ENCODE data around the gene GPBAR1. TPM values are rescaled to one million over a fixed set of nuclear protein-coding genes. Genes with fewer than 3 reads are reported as not detected.

The GPBAR1 gene
- total and polyA plus RNA-seq, 2 of the 8 experiments (the other 6 are each of a cell fraction or from before 2014, with no cell fraction given): 0.32 to 0.59 TPM

- Histone ChIP-seq H4K8ac (ENCODE audit: extremely low read depth, insufficient read depth, low read length) (no peak overlapping the region), H2AK5ac (ENCODE audit: low read depth, low read length) (no peak overlapping the region), H4K20me1 (replicated peaks in 1 of 2; ENCODE audit: control insufficient read depth in 1 of 2, insufficient read depth in 2 of 2, low read length in 2 of 2) (peaks cover 0 to 9% of the 10 kb centered on the region in 2 experiments), H3K23ac (ENCODE audit: insufficient read length) (no peak overlapping the region), H3K56ac (replicated peaks; ENCODE audit: insufficient read length, low read depth, low read length) (no peak overlapping the region), H3K4me2 (ENCODE audit: insufficient read depth in 1 of 2, low read depth in 2 of 2, low read length in 2 of 2) (peak overlapping the region in 1 of 2 experiments; percentile 46; a peak in 2 of 4 replicates), H3K4me3 (ENCODE audit: extremely low read depth in 1 of 4, insufficient read depth in 2 of 4, low read depth in 3 of 4, low read length in 4 of 4) (no peak overlapping the region), H3K79me2 (ENCODE audit: control insufficient read depth in 1 of 2, insufficient read depth in 2 of 2, low read length in 2 of 2) (no peaks in the 10 kb centered on the region), H2BK20ac (ENCODE audit: low read length) (no peak overlapping the region), H3K27me3 (replicated peaks in 1 of 4; ENCODE audit: control insufficient read depth in 3 of 4, extremely low read depth in 1 of 4, insufficient read depth in 3 of 4, low read length in 3 of 4) (no peaks in the 10 kb centered on the region), H3K18ac (ENCODE audit: extremely low read depth, low read length) (no peak overlapping the region), H2BK15ac (ENCODE audit: low read length) (peak overlapping the region; percentile 3; the same call in 1 of the 2 replicates), H3K23me2 (ENCODE audit: low read depth, low read length) (no peaks in the 10 kb centered on the region), H3K9me3 (ENCODE audit: insufficient read depth in 2 of 2, low read depth in 1 of 2, low read length in 1 of 2) (no peaks in the 10 kb centered on the region), H2BK12ac (ENCODE audit: low read depth, low read length) (0 out of 2 replicates have a peak overlapping the region, but pooled peaks have one; percentile 1), H2AFZ (ENCODE audit: low read length) (no peak overlapping the region), H3K9ac (replicated peaks in 1 of 4; ENCODE audit: extremely low read depth in 1 of 4, low read depth in 3 of 4, low read length in 3 of 4) (no peak overlapping the region), H3K79me1 (ENCODE audit: low read depth, low read length) (no peaks in the 10 kb centered on the region), H3K4me1 (replicated peaks in 1 of 4; ENCODE audit: control insufficient read depth in 3 of 4, insufficient read depth in 4 of 4, low read length in 3 of 4) (peaks cover 3 to 22% (median 15%) of the 10 kb centered on the region in 4 experiments), H4K5ac (ENCODE audit: insufficient read length, low read depth, low read length) (no peak overlapping the region), H2BK5ac (ENCODE audit: low read depth, low read length) (no peak overlapping the region), H3K4ac (replicated peaks; ENCODE audit: insufficient read length, low read depth, low read length) (no peak overlapping the region), H3K36me3 (ENCODE audit: control insufficient read depth in 2 of 4, insufficient read depth in 4 of 4, low read length in 3 of 4) (peaks cover 4 to 26% (median 10%) of the 10 kb centered on the region in 4 experiments; a peak in 7 of 8 replicates), H2BK120ac (replicated peaks; ENCODE audit: low read depth, low read length) (no peak overlapping the region), H3K14ac (ENCODE audit: insufficient read length) (no peak overlapping the region), H3K27ac (ENCODE audit: low read depth, low read length) (no peak overlapping the region), H4K91ac (replicated peaks; ENCODE audit: insufficient read length, low read length) (no peak overlapping the region)
- 86% methylated on average over 5 of the region's 5 CpGs; no CpG with 5 or more reads in 1 of the 2 experiments for WGBS, 2 experiments (ENCODE audit: extremely low coverage in 1 of 2, insufficient coverage in 1 of 2, insufficient read length in 1 of 2, insufficient replicate concordance in 2 of 2, low coverage in 1 of 2, low lambda C conversion rate in 2 of 2, missing lambda C conversion rate in 1 of 2)
- CTCF ChIA-PET (ENCODE audit: partially characterized antibody): interaction anchor here (1.2 to 9.0 kb wide), 7 partner anchors 13 to 134 kb away, joined by 3 to 81 read pairs (median 4); partner anchors contain the start of genes AAMP and PNKD
- FAIRE-seq: no peak
- POLR2A ChIA-PET (ENCODE audit: partially characterized antibody): interaction anchor here (0.8 to 3.7 kb wide), 5 partner anchors 7 to 31 kb away, joined by 3 to 29 read pairs (median 4); partner anchors contain the start of genes AAMP and PNKD
- no peak for DNase-seq (ENCODE audit: low read depth in 1 of 2, low spot score in 2 of 2)
- TF ChIP-seq CBX8 (IDR thresholded peaks at IDR 0.05; ENCODE audit: borderline replicate concordance, low read depth, low read length): no peak
- TF ChIP-seq USF2 (IDR thresholded peaks at IDR 0.05; ENCODE audit: low read length): no peak
- no peak for TF ChIP-seq CHD2 (IDR thresholded peaks at IDR 0.05; ENCODE audit: low read length)
- no peak for TF ChIP-seq CREB1 (IDR thresholded peaks at IDR 0.05)
- no peak for TF ChIP-seq GTF2F1 (IDR thresholded peaks at IDR 0.05; ENCODE audit: borderline replicate concordance, low read depth, low read length)
- no peak for TF ChIP-seq BACH1 (IDR thresholded peaks at IDR 0.05; ENCODE audit: low read length)
- TF ChIP-seq ATF2 (IDR thresholded peaks at IDR 0.05; ENCODE audit: low read length): no peak
- TF ChIP-seq HDAC6 (IDR thresholded peaks at IDR 0.05; ENCODE audit: low read depth, low read length): no peak
- TF ChIP-seq BCL11A (IDR thresholded peaks at IDR 0.05; ENCODE audit: low read depth in 2 of 2, low read length in 2 of 2): no peak
- no peak for TF ChIP-seq TAF7 (optimal IDR thresholded peaks at IDR 0.05; ENCODE audit: borderline replicate concordance, low read depth, low read length)
- no peak for TF ChIP-seq POU5F1 (IDR thresholded peaks at IDR 0.05; ENCODE audit: low read depth, low read length)
These were observed 649 bp upstream of the GPBAR1 start for GRCh38 chr2:218260166-218260565.
